Measurements from ENCODE around the gene ABCA1.

- TF ChIP-seq POLR2A (IDR thresholded peaks at IDR 0.05) (no peak), CTCF (IDR thresholded peaks at IDR 0.05 in 4 of 5, conservative IDR thresholded peaks at IDR 0.05 in 1 of 5) (no peak)
Measured at GRCh38 chr9:104747245-104747564, 180.8 kb downstream of the ABCA1 start.
